Natural killer cell (primary cell): ENCODE results near the gene TTC16. TPM values are rescaled to one million over a fixed set of nuclear protein-coding genes. Genes with fewer than 3 reads are reported as not detected.

ENCODE experiments used
- ATAC-seq, 3 donors: fragments of 150-1000 bp in 2 of 3; fragments of 200-7000 bp in 1 of 3; cut with Tn5 transposase; 1 replicate in 1 of 3; 2 replicates in 2 of 3; pipeline ENCODE4 v1.10.0; 2021; ENCODE audit warnings: mild to moderate bottlenecking in 2 of 3, moderate library complexity in 2 of 3
- DNase-seq, 2 donors: peaks; one replicate each; pipeline versions ENCODE4 v3.0.0 to v3.0.0-alpha.2; 2013 to 2021; ENCODE audit warnings: mixed read lengths in 1 of 2
- H3K27ac ChIP-seq: one replicate; pipeline ENCODE4 v1.5.1; 2013; ENCODE audit warnings: mild to moderate bottlenecking, low read length
- H3K27me3 ChIP-seq: one replicate; pipeline ENCODE4 v1.6.1; 2013; ENCODE audit warnings: low read length; ENCODE audit not compliant: control insufficient read depth, insufficient read depth
- H3K36me3 ChIP-seq: one replicate; pipeline ENCODE4 v1.6.1; 2013; ENCODE audit warnings: low read length; ENCODE audit not compliant: control insufficient read depth, insufficient read depth
- H3K4me1 ChIP-seq: one replicate; pipeline ENCODE4 v1.6.1; 2013; ENCODE audit warnings: low read length; ENCODE audit not compliant: control insufficient read depth, insufficient read depth
- H3K4me3 ChIP-seq: one replicate; pipeline ENCODE4 v1.5.1; 2013; ENCODE audit warnings: low read length
- H3K9me3 ChIP-seq: one replicate; pipeline ENCODE4 v1.6.1; 2013; ENCODE audit warnings: low read length; ENCODE audit not compliant: control insufficient read depth, insufficient read depth
- H3K27ac Mint-ChIP-seq, 2 donors: one replicate each; pipeline ENCODE4 v1.8.0; 2022; ENCODE audit warnings: mild to moderate bottlenecking in 2 of 2, mixed read lengths in 2 of 2, moderate library complexity in 1 of 2
- H3K27me3 Mint-ChIP-seq, 2 donors: one replicate each; pipeline ENCODE4 v1.8.0; 2022; ENCODE audit warnings: low read depth in 2 of 2, mixed read lengths in 2 of 2
- H3K36me3 Mint-ChIP-seq: one replicate; pipeline ENCODE4 v1.8.0; 2022; ENCODE audit warnings: mixed read lengths
- H3K4me1 Mint-ChIP-seq, 2 donors: one replicate each; pipeline ENCODE4 v1.8.0; 2022; ENCODE audit warnings: mixed read lengths in 2 of 2
- H3K4me3 Mint-ChIP-seq: one replicate; pipeline ENCODE4 v1.8.0; 2022; ENCODE audit warnings: mild to moderate bottlenecking, moderate library complexity, mixed read lengths
- H3K9me3 Mint-ChIP-seq, 2 donors: one replicate each; pipeline ENCODE4 v1.8.0; 2022; ENCODE audit warnings: mixed read lengths in 2 of 2
- CTCF ChIP-seq: fragments of 200-600 bp; IDR thresholded peaks from one replicate; pipeline ENCODE4 v1.8.0; 2022; ENCODE audit warnings: antibody characterized with exemption
- WGBS: methylation state at CpG from one replicate; pipeline ENCODE4 v1.1.7; 2013; ENCODE audit warnings: missing lambda C conversion rate; ENCODE audit not compliant: insufficient coverage; 5-methylcytosine and 5-hydroxymethylcytosine counted together
- intact Hi-C: fragments of 100-400 bp; cut with micrococcal nuclease; formaldehyde crosslinking; loops from one replicate; pipeline ENCODE4 v1.14.2; 2022
- total RNA-seq, 4 donors: library from RNA; stranded (reverse); fragments of 120-200 nt in 1 of 4; gene quantifications; one replicate each; pipeline versions ENCODE4 v1.2.3 to v1.2.4, GENCODE V29; 2013 to 2022

TTC16 gene
- total RNA-seq, 3 donors from 2014 or later (not counting 1 experiment from before 2014, with no cell fraction given): 15.5 to 23.0 (median 21.5) TPM

GRCh38 chr9:127686461-127687393 is 29.2 kb upstream of the TTC16 start:
- no peak overlapping the region for H3K4me3 ChIP-seq
- no peaks in the 10 kb centered on the region for H3K27me3 ChIP-seq
- H3K9me3 ChIP-seq: no peaks in the 10 kb centered on the region
- Mint-ChIP-seq H3K27me3 (no peaks in the 10 kb centered on the region), H3K9me3 (no peaks in the 10 kb centered on the region), H3K4me1 (no peaks in the 10 kb centered on the region), H3K27ac (no peak overlapping the region), H3K36me3 (no peaks in the 10 kb centered on the region), H3K4me3 (no peak overlapping the region)
- no peaks in the 10 kb centered on the region for H3K4me1 ChIP-seq
- ATAC-seq (no peak), DNase-seq (no peak)
- no peak for TF ChIP-seq CTCF
- intact Hi-C loops: no loop called here
- WGBS: 94% methylated on average over 5 of the region's 6 CpGs
- H3K27ac ChIP-seq: no peak overlapping the region
- no peaks in the 10 kb centered on the region for H3K36me3 ChIP-seq

- ATAC-seq: no peak
- Mint-ChIP-seq H3K9me3 (no peaks in the 10 kb centered on the region), H3K4me3 (no peak overlapping the region), H3K36me3 (no peaks in the 10 kb centered on the region), H3K27me3 (no peaks in the 10 kb centered on the region), H3K4me1 (no peaks in the 10 kb centered on the region), H3K27ac (no peak overlapping the region)
- intact Hi-C loops: no loop called here
- DNase-seq: no peak
- Histone ChIP-seq H3K9me3 (no peaks in the 10 kb centered on the region), H3K27me3 (no peaks in the 10 kb centered on the region), H3K4me1 (no peaks in the 10 kb centered on the region), H3K4me3 (no peak overlapping the region), H3K27ac (no peak overlapping the region), H3K36me3 (no peaks in the 10 kb centered on the region)
- no peak for TF ChIP-seq CTCF
- WGBS: 91% methylated on average over 13 of the region's 13 CpGs
Observed at GRCh38 chr9:127689329-127690000, 26.4 kb upstream of the TTC16 start.

- intact Hi-C loops: no loop called here
- Histone ChIP-seq H3K36me3 (no peaks in the 10 kb centered on the region), H3K27ac (no peak overlapping the region), H3K9me3 (no peaks in the 10 kb centered on the region), H3K27me3 (no peaks in the 10 kb centered on the region), H3K4me1 (no peaks in the 10 kb centered on the region), H3K4me3 (no peak overlapping the region)
- no peak overlapping the region for H3K27ac Mint-ChIP-seq
- no peak overlapping the region for H3K4me3 Mint-ChIP-seq
- DNase-seq (no peak), ATAC-seq (no peak)
- no peaks in the 10 kb centered on the region for H3K36me3 Mint-ChIP-seq
- H3K9me3 Mint-ChIP-seq: no peaks in the 10 kb centered on the region
- no peaks in the 10 kb centered on the region for H3K27me3 Mint-ChIP-seq
- no peaks in the 10 kb centered on the region for H3K4me1 Mint-ChIP-seq
- no peak for TF ChIP-seq CTCF
- WGBS: 97% methylated on average over 9 of the region's 10 CpGs
Observed at GRCh38 chr9:127690735-127691134, 25.1 kb upstream of the TTC16 start.
